HG03432 (cell line): ENCODE results near the gene TXNDC9.
"Not testable (repeated sequence)": the region's sequence is repeated elsewhere in the genome, so short reads cannot be mapped to it uniquely, and the experiment has no call there.

ENCODE experiments used
- ATAC-seq: cut with Tn5 transposase; IDR thresholded peaks from one replicate; pipeline ENCODE4 v1.9.1; 2021; ENCODE audit warnings: mild to moderate bottlenecking, moderate library complexity; ENCODE audit not compliant: unreplicated experiment

TXNDC9 gene

DNA sequence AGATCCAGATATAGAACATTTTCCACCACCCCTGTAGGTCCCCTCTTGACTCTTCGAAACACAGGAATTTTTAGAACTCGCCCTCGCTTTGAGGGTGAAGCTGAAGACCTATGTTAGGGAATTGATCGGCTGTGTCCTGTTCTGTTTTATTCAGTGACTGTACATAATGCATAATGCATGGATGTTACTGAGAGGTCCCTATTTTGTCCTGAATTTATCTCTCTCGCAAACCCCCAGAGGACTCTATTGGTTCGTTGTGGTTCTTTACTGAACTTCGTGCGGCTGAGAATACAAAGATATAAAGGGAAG lies 625 bp upstream of the TXNDC9 start:
- ATAC-seq: peak; percentile 9

GRCh38 chr2:99325384-99325783 lies 10.7 kb downstream of the TXNDC9 start:
- ATAC-seq: no peak

- ATAC-seq: not testable (repeated sequence)
These were observed 18.3 kb downstream of the TXNDC9 start for GRCh38 chr2:99317873-99318200.

DNA sequence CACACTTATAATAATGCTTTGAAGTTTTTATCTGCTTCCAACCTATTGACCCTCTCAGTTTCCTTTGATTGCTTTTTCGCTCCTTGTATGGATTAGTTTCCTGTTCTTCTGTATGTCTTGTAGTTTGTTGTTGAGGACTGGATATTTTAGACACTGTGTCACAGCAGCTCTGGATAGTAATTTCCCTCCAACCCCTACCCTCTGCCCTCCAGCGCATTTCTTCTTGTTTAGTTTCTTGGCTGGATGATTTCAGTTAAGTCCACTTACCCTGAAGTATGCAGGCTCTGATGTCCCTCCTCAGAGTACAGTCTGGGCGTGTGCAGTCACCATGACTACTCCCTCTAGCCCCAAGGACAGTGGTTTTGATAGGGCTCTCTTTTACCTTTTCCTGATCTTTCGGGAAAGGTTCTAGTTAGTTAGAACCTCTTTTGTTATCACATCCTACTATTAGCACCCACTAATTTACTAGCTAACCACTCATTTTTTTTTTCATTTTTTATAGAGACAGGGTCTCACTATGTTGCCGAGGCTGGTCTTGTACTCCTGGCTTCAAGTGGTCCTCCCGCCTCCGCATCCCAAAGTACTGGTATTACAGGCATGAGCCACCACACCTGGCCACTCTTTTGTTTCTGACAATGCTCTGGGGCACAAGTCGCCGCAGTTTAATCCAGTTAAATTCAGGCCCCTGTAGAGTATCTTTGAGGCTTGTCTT lies 18.8 kb downstream of the TXNDC9 start:
- no peak for ATAC-seq

DNA sequence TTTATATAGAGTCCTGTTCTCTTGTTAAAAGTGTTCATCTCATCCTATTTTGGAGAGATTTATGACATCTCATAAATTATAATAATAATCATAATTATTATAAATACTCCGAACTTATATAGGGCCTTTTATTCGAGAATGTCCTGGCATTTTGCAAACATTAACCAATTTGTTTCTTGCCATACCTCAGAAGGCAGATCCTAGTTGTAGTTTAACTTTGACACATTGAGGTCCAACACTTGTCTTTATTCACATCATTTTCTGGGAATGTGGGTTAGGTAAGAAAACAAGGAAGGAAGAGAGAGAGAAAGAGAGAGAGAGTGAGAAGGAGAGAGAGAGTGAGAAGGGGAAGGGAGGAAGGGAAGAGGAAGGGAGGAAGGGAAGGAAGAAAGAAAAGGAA lies 35.0 kb downstream of the TXNDC9 start, which contains the start of gene LYG1:
LYG1 (minus strand) TSS at position 101 of the 400 bp plus-strand sequence. CDS start 5,527 bp downstream, outside the sequence.
- not testable (repeated sequence) for ATAC-seq

DNA sequence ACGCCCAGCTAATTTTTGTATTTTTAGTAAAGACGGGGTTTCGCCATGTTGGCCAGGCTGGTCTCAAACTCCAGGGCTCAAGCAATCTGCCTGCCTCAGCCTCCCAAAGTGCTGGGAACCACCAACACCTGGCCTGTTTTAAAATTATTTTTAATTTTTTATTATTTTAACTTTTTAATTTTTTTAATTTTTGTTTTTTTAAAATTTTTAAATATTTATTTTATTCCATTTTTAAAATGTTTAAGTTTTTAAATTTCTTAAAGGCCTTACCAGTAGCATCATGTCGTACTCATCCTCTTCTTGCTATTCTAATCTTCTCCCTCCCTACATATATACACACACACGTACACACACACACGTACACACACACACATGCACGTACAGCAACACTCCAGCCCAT lies 36.6 kb downstream of the TXNDC9 start:
- ATAC-seq: no peak

GRCh38 chr2:99297994-99298393 lies 38.1 kb downstream of the TXNDC9 start:
- ATAC-seq: no peak

- ATAC-seq: no peak
These were observed 50.6 kb downstream of the TXNDC9 start for GRCh38 chr2:99285526-99285925.

DNA sequence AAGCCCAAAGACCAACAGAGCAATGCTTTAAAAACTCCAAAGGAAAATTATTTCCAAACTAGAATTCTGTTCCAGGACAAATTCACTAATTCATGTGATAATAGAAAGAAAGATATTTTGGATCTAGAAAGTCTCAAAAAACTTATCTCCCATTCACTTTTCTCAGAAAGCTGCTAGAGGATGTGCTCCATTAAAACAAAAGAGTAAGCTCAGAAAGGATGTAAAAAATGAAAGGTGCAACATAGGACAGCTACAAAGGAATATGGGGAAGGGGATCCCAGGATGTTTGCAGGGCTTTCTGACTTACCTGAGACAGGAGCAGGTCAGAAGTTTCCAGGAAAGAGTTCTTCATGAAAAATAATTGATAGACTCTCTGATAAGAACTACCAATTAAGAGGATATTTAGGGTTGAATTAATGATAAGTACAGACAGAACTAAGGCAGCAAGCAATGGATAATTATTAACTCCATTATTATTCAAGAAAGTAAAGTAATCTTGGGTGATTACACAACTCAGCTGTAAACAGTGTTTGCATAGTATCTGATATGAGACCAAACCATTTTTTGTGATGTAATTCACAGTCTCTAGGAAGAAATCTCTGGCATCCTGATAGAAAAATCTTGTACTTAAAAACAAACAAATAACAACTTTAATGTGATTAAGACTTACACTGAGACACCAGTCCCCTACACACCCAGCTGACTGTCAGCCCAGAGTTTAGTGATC lies 56.0 kb downstream of the TXNDC9 start:
- no peak for ATAC-seq

DNA sequence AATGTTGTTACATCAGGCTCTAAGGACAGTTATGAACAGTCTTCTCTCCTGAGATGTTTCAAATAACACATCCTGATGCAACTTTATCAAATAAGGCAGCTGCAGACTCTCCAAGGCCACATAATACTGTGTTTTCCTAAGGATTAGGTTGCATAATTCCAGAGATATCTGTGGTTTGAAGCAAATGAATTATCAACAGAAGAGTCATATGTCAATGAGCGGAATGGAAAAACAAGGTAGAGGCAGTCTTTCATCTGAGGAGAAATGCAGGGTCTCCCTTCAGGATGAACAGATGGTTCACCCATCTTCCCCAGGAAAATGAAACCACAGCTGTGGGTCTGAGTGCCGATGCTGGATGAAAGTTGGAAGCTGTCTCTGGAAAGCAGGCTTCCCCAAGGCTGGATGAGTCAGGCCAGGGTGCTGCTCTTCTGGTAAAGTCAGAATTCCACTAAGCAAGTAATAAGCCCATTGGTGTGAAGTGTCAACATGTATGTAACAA lies 57.3 kb downstream of the TXNDC9 start:
- ATAC-seq: no peak

- not testable (repeated sequence) for ATAC-seq
These were observed 57.9 kb downstream of the TXNDC9 start for GRCh38 chr2:99278195-99278765.

GRCh38 chr2:99275882-99276281 lies 60.3 kb downstream of the TXNDC9 start:
- ATAC-seq: no peak
